ENCODE data around the gene KCNIP1. TPM values are rescaled to one million over a fixed set of nuclear protein-coding genes. Genes with fewer than 3 reads are reported as not detected.

KCNIP1 gene
- polyA plus RNA-seq, 1 donor from 2014 or later: 13.8 TPM

DNA sequence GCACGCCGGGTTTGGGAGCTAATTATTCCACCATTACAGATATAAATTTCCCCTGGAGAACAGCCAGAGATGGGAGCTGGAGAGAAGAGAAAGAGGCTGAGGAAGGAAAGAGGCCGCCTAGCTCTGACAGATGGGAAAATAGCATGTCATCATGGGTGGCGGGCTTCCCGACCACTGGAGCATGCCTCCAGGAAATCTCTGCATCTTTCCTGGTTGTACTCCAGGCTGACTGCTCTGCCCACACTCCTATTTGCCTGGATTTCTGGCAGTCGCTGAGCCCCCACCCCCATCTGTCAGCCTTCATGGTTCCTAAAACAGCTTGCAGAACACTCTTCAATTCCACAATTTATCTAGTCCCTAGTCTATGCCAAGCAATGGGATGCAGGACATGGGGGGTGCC lies 265.4 kb downstream of the KCNIP1 start:
- Histone ChIP-seq H3K27me3 (ENCODE audit: insufficient read depth, low read depth, low read length) (no peaks in the 10 kb centered on the region), H3K9me2 (ENCODE audit: insufficient read depth, low read length) (no peaks in the 10 kb centered on the region), H3K4me3 (ENCODE audit: low read length) (peak overlapping the region; percentile 13), H4K20me1 (ENCODE audit: insufficient read depth) (no peaks in the 10 kb centered on the region), H3K9ac (ENCODE audit: low read length) (no peak overlapping the region), H2AFZ (ENCODE audit: low read depth, low read length) (no peak overlapping the region), H3K9me3 (ENCODE audit: low read length) (no peaks in the 10 kb centered on the region), H3K79me2 (replicated peaks; ENCODE audit: insufficient read depth, low read length) (no peaks in the 10 kb centered on the region), H3K4me2 (ENCODE audit: low read length) (no peak overlapping the region), H3K36me3 (ENCODE audit: insufficient read depth, low read length) (no peaks in the 10 kb centered on the region), H3F3A (ENCODE audit: insufficient read depth, low read length, poor library complexity, severe bottlenecking) (no peaks in the 10 kb centered on the region), H3K27ac (ENCODE audit: low read length) (peak overlapping the region; percentile 50)
- TF ChIP-seq REST (IDR thresholded peaks at IDR 0.05; ENCODE audit: borderline replicate concordance): peak; percentile 79
- TF ChIP-seq SMC3 (conservative IDR thresholded peaks at IDR 0.05; ENCODE audit: poor library complexity): no peak

GRCh38 chr5:170769898-170770416 lies 266.1 kb downstream of the KCNIP1 start:
- Histone ChIP-seq H3K36me3 (ENCODE audit: insufficient read depth, low read length) (no peaks in the 10 kb centered on the region), H4K20me1 (ENCODE audit: insufficient read depth) (no peaks in the 10 kb centered on the region), H3F3A (ENCODE audit: insufficient read depth, low read length, poor library complexity, severe bottlenecking) (no peaks in the 10 kb centered on the region), H3K4me3 (ENCODE audit: low read length) (no peak overlapping the region), H3K27ac (ENCODE audit: low read length) (no peak overlapping the region), H3K79me2 (replicated peaks; ENCODE audit: insufficient read depth, low read length) (no peaks in the 10 kb centered on the region), H3K4me2 (ENCODE audit: low read length) (no peak overlapping the region), H3K9me2 (ENCODE audit: insufficient read depth, low read length) (no peaks in the 10 kb centered on the region), H3K9ac (ENCODE audit: low read length) (no peak overlapping the region), H3K27me3 (ENCODE audit: insufficient read depth, low read depth, low read length) (no peaks in the 10 kb centered on the region), H3K9me3 (ENCODE audit: low read length) (no peaks in the 10 kb centered on the region), H2AFZ (ENCODE audit: low read depth, low read length) (no peak overlapping the region)
- TF ChIP-seq SMC3 (conservative IDR thresholded peaks at IDR 0.05; ENCODE audit: poor library complexity): no peak
- TF ChIP-seq EP300 (conservative IDR thresholded peaks at IDR 0.05; ENCODE audit: poor library complexity, severe bottlenecking): no peak
- TF ChIP-seq POLR2AphosphoS5 (IDR thresholded peaks at IDR 0.05): no peak
- TF ChIP-seq EZH2 (IDR thresholded peaks at IDR 0.05; ENCODE audit: borderline replicate concordance, insufficient read depth, low read length, poor library complexity, severe bottlenecking): no peak
- no peak for TF ChIP-seq TAF1 (IDR thresholded peaks at IDR 0.05; ENCODE audit: low read depth)
- TF ChIP-seq, protein P1, sequence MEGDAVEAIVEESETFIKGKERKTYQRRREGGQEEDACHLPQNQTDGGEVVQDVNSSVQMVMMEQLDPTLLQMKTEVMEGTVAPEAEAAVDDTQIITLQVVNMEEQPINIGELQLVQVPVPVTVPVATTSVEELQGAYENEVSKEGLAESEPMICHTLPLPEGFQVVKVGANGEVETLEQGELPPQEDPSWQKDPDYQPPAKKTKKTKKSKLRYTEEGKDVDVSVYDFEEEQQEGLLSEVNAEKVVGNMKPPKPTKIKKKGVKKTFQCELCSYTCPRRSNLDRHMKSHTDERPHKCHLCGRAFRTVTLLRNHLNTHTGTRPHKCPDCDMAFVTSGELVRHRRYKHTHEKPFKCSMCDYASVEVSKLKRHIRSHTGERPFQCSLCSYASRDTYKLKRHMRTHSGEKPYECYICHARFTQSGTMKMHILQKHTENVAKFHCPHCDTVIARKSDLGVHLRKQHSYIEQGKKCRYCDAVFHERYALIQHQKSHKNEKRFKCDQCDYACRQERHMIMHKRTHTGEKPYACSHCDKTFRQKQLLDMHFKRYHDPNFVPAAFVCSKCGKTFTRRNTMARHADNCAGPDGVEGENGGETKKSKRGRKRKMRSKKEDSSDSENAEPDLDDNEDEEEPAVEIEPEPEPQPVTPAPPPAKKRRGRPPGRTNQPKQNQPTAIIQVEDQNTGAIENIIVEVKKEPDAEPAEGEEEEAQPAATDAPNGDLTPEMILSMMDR (IDR thresholded peaks at IDR 0.05; ENCODE audit: poor library complexity, severe bottlenecking): no peak

DNA sequence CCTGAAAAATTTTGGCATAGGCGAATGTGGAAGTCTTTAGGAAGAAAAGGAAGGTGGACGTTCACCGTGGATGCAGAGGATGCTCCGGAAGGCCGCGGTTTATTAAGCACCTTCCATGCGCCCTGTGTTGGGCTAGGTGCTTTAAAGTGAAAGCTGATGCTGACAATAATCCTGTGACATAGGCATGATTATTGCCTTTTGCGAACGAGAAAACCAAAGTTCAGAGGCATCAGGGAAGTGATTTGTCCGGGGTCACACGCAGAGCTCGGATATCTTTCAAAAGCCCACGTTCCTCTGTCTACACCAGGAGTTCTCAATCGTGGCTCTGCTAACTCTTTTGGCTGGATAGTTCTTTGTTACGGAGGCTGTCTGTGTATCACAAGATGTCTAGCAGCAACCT lies 267.7 kb downstream of the KCNIP1 start:
- TF ChIP-seq REST (IDR thresholded peaks at IDR 0.05; ENCODE audit: borderline replicate concordance): no peak
- no peak for TF ChIP-seq EZH2 (IDR thresholded peaks at IDR 0.05; ENCODE audit: borderline replicate concordance, insufficient read depth, low read length, poor library complexity, severe bottlenecking)
- TF ChIP-seq TAF1 (IDR thresholded peaks at IDR 0.05; ENCODE audit: low read depth): no peak
- H3K27ac ChIP-seq (ENCODE audit: low read length): no peak overlapping the region
- no peaks in the 10 kb centered on the region for H3K27me3 ChIP-seq (ENCODE audit: insufficient read depth, low read depth, low read length)
- H3K9me3 ChIP-seq (ENCODE audit: low read length): no peaks in the 10 kb centered on the region
- no peak overlapping the region for H3K4me2 ChIP-seq (ENCODE audit: low read length)
- H3F3A ChIP-seq (ENCODE audit: insufficient read depth, low read length, poor library complexity, severe bottlenecking): no peaks in the 10 kb centered on the region
- H3K4me3 ChIP-seq (ENCODE audit: low read length): no peak overlapping the region
- H4K20me1 ChIP-seq (ENCODE audit: insufficient read depth): no peaks in the 10 kb centered on the region
- no peaks in the 10 kb centered on the region for H3K9me2 ChIP-seq (ENCODE audit: insufficient read depth, low read length)
- H3K79me2 ChIP-seq (replicated peaks; ENCODE audit: insufficient read depth, low read length): no peaks in the 10 kb centered on the region
- H3K9ac ChIP-seq (ENCODE audit: low read length): no peak overlapping the region
- H2AFZ ChIP-seq (ENCODE audit: low read depth, low read length): no peak overlapping the region
- H3K36me3 ChIP-seq (ENCODE audit: insufficient read depth, low read length): no peaks in the 10 kb centered on the region
